Transverse colon (tissue), 4 donors: Measurements from ENCODE around the gene SEMA3G.

ENCODE experiments used
- CTCF ChIP-seq, 5 experiments: fragments of 200-600 bp in 3 of 5; fragments of 450-650 bp in 2 of 5; sonication (generic) in 3 of 5; IDR thresholded peaks; 1 replicate in 2 of 5; 2 replicates in 3 of 5; pipeline ENCODE4 v1.5.1; 2016 to 2017; ENCODE audit warnings: antibody characterized with exemption in 5 of 5, inconsistent platforms in 3 of 5, mild to moderate bottlenecking in 2 of 5, moderate library complexity in 1 of 5
- EP300 ChIP-seq: sonication (generic); formaldehyde crosslinking; IDR thresholded peaks from one replicate; pipeline ENCODE4 v1.6.1; 2017; ENCODE audit warnings: antibody characterized with exemption, low read depth
- POLR2A ChIP-seq: fragments of 450-650 bp; IDR thresholded peaks from one replicate; pipeline ENCODE4 v1.6.1; 2016; ENCODE audit warnings: antibody characterized with exemption, mild to moderate bottlenecking, moderate library complexity
- POLR2AphosphoS5 ChIP-seq, 3 donors: sonication (generic); formaldehyde crosslinking; IDR thresholded peaks; one replicate each; pipeline ENCODE4 v1.6.1; 2016; ENCODE audit warnings: antibody characterized with exemption in 3 of 3

GRCh38 chr3:52484680-52485461 lies 40.0 kb upstream of the SEMA3G start:
- TF ChIP-seq CTCF (IDR thresholded peaks at IDR 0.05) (no peak), POLR2A (no peak), EP300 (no peak), POLR2AphosphoS5 (IDR thresholded peaks at IDR 0.05) (no peak)
